Limb (tissue), 2 donors: Measurements from ENCODE around the gene CD46.

ENCODE experiments used
- DNase-seq, 2 donors: peaks; one replicate each; pipeline ENCODE4 v3.0.0-alpha.2; 2016; ENCODE audit errors: extremely low spot score in 2 of 2

CD46 gene

DNA sequence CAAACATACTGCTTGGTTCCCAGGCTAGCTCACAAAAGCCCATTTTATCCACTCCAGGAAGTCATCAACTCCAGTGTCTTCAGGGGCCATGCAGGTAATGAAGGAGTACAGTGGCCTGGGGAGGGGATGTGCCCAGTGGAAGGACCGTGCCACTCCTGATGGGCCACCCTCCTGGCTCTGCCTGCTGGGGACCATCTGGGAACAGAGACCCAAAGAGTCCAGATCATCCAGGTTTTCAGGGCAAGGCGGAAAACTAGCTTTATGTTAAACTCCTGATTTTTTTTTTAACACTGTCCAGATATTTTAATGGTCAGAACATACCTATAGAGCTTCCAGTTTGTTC, 75.6 kb downstream of the CD46 start:
- DNase-seq: no peak

DNA sequence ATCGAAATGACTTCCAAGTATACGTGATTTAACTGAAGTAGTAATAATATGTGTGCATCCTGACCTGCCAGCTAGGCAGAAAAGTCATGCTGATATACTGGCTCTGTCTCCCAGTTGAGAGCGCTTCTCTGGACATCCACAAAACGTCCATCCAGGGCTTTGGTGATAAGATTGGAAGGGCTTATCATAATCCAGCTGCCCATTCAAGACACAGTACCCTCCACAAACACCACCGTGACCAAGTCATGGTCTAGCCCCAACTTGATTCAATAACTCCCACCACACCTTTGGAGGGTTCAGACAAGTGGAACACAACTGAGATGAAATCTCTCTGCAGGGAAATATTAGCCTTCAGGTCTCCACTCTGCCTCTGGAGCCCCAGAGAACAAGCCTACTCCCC, 76.2 kb downstream of the CD46 start:
- DNase-seq: no peak

DNA sequence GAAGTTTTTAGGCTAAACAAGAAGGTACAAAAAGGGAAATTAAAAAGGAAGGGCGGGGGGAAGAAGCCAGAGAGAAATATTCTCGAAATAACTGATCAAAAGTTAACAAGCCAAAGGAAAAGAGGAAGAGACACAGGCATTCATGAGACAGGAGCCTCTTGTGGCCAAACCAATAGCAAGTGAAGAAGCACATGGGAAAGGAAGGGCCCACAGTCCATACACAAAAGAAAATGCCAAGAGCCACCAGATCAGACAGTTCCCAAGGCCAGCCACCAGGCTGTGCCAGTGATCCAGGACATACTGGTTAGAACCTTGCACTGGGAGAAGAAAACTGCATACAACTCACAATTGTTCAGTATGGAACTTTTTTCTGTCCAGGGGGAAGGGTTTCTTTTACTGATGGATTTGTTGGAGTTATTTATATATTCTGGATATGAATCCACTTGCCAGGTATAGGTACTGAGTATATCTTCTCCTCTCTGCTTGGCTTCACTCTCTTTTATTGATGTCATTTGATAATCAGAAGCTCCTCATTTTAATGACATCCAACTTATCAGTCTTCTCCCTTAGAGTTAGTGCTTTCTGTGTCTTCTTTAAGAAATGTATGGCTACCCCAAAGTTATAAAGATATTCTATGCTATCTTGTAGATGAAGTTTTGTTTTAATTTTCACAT, 76.8 kb downstream of the CD46 start:
- DNase-seq: peak in 1 of 2 donors; percentile 56

DNA sequence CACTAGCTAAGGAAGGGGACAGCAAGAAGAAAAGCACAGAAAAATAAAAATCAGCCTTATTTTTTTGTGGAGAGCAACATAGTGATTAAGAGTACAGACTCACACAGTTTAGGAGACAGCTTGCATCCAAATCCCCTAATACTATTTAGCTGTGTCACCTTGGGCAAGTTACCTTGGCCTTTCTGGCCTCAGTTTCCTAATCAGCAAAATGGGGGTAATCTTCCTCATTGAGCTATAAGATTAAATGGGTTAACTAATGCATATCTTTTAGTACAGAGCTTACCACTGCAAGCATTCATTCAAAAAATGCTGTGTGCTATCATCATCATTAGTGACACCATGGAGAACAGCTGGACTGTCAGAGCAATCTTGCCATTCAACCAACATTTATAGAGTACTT, 77.7 kb downstream of the CD46 start:
- no peak for DNase-seq

DNA sequence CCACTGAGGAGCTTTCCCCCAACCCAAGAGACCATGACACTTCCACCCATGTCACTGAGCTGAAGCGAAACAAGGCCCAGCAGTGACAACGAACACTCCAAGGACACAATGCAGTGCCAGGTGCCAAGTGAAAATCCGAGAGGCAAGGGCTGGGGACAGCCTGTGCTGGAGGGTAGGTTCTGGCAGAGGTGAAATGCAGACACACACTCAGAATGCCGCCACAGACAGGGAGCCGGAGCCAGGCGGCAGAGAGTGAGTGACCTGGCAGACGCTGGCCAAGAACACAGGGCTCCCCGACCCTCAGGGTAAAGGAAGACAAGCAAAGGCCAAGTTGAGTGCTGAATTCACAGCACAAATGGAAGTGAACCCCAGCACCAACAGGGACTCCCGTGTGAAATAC, 78.9 kb downstream of the CD46 start:
- no peak for DNase-seq

DNA sequence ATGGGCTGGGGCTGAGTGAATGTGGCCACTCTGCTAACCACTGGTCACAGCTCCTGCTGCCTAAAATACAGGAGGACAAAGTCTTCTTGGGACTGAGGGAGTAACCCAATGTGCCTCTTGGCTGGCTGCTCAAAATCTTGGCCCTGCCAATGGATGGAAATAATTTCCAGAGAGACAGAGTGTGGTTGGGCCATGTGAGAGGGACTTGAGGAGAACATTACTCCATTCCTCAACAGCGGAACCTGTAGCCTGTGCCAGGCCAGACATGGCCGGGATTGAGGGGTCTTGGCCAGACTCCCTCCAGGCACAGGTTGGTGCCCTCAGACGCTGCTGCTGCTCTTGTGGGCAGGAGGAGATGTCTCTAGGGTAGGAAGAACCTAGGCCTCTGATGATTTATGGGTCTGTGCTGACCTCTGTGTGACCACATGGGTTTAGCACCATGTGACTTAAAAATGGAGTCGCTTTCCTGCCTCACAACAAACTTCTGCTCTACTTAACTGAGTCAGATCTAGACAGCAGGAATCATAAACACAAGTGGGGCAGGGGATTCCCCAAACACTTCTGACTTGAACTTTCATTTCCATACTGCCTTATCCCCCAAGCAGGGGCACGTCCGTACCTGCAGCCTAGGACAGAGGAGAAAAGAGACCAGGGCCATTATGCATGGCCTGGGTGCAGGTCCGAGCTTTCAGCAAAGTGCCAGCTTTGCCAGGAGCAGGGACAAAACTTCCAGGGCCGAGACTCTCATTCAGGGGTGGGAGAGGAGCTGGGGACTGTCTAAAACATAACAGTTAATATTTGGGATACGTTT, 79.9 kb downstream of the CD46 start:
- DNase-seq: no peak

DNA sequence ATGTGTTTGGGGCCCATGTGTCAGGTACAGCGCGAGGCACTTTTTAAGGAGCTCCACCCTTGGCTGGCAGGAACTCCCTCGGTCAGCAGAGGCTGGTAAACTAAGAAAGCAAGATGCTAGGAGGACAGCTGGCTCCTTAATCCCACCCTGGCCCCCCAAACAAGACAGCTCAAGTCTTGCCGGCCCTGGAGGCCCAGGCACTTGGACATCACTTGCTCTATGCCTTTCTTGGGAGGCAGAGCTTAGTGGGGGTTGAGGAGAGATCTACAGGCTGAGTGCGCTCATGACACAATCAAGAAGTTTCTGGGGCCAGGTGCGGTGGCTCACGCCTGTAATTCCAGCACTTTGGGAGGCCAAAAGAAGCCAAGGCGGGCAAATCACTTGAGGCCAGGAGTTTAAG, 80.9 kb downstream of the CD46 start:
- no peak for DNase-seq

DNA sequence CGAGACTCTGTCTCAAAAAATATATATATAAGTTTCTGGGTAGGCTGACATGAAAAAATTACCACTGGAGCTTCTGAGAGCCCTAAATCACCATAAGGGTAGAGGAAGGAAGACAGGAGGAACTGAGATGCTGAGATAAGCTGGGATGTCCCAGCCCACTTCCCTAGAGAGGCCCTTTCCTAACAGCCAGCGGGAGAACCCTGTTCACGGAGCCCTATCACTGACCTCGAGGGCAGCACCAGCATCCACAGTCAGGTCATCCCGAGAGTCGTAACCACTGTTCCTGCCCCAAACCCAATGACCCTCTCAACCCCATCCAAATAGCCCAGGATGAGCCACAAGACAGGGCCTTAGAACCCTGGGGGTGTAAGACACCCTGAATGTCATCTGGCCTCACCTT, 81.5 kb downstream of the CD46 start:
- DNase-seq: no peak

DNA sequence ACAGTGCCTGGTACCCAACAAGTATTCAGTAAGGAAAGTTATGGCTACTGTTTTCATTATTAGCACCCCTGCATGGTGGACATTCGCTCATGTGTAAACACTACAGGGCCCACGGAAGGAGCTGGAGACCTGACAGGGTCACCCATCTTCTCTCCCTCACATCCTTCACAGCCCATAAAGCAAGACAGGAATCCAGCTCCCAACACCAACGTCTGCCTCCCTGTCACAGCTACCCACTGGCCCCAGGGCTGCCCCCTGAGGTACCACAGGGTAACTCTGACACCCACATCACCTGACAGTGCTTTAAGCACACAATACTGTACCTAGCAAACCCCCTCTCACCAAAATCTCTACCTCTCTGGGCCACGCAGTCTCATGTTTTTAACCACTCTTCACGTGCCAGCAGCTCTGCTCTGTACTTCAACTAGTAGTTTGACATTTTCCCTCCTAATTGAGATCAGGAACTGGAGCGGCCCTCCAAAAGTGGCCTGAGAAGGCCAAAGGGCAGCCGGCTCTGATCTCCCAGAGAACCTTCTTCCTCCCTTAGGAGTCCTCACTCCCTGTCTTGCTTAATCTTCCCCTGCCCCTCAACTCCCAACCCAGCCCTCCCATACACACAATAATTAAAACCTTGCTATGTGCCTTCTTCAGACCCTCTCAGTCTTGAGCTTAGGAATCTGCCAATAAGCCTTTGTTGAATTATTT, 82.3 kb downstream of the CD46 start:
- DNase-seq: no peak

DNA sequence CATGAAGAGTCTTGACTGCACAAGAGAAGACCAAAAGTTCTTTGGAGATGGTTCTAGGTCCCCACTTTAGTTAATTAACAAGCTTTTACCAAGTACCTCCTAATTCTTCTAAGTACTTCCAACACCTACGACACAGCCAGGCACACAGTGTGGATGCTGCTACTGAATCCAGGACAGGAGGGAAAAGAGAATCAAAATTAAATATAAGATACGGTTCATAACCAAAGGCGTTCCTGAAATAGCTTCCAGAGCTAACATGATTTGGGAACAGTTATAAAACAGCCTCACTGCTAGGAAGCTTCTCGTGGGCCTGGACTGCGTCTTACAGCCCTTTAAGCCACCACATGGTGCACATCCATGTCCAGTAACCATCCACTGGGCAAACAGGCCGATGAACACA, 84.1 kb downstream of the CD46 start:
- no peak for DNase-seq

DNA sequence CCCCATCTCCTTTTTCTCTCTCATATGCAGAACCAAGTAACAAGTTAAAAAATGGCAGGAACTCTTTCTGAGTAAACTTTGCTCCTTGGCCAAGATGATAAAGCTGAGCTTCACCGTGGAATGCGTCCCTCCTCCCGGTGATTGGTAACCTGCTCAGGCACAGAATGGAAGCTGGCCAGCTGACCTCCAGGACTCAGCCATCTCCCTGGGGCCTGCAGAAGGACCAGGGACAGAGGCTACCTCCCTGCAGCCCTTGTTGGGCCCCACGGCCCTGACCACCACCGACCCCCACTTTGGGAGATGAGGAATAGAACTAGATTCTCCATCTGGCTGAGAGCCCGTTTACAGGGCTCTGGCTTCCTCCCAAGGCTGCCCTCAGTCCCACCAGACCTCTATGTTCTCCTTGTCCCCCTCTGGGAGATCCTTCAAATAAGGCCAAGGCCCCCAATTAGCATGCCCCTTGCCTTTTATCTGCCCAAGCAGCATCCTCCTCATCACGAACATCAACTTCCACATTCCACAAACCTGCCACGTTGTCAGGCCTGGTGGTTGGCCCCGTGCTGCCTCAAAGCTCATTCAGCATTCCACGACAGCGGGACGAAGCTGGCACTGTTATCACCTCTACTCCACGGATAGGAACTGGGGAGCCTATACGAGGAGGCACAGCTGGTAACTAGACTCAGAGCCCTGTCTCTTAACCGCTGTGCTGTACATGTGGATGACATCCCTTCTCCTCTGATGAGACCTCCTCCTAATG, 84.9 kb downstream of the CD46 start:
- no peak for DNase-seq

DNA sequence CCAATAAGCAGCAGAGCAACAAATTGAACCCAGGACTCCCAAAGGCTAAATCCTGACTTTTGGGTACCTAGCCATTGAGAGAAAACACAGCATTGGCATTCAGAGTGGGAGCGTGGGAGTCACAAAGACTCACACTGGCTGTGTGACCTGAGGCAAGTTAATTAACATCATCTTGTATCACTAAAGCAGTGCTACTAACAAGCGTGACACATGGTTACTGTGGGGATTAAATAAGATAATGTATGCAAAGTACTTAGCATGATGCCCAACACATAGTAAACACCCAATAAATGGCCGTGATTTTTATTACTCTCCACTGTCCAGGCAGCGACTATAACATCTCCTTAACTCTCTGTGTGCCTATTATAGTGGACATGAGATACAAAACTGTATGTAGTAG, 85.8 kb downstream of the CD46 start:
- DNase-seq: no peak

DNA sequence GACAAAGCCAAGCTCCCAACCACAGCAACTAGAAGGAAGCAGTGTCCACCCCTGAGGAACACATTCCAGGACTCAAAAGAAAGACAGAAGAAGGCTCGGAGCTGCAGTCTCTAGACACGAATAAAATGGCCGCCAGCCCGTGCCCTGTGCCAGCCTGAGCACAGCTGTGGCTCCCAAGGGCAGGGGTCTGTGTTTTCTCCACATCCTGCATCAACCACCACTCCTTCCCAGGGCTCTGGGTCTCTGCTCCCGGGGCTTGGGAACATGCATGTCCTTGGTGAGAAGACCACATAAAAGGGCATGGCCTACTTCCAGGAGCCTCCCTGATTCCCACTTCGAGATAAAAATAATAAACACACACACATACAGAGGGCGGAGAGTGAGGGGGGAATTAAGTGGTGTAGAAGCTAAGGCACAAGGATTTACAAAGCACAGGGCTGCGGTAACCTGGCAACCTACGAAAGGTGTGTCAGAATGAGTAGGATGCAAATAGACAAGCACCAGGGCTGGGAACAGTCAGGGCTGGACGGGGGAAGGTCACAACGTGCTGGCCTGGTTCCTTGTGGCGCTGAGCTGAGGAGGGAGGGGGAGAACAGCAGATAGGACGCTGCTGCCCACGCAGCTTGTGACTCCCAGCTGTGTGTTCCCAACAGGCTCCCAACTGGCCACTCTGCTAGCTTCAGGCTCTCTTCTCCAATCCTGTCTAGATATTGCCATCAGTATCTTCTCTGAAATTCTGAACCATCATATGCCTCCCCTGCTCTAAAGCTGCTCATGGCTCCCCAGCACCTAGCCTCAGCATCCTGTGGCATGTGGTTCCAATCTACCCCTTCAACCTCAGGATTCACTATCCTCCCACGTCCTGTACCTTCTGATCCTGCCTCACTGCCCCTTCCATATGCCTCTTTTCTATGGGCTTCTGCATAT, 86.6 kb downstream of the CD46 start:
- no peak for DNase-seq

DNA sequence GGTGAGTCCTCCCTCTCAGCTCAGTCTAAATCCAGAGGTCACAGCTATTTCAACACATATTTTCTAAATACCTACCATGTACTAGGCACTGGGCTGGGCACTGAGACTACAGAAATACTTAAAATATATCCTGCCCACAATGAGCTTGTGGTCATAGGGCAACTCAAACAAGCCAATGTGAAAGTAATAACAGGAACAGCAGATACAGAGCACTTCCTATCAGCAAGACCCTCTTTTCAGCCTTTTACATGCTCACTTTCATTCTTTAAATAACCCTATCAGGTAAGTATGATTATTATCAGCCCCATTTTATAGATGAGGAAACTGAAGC, 87.2 kb downstream of the CD46 start:
- no peak for DNase-seq

DNA sequence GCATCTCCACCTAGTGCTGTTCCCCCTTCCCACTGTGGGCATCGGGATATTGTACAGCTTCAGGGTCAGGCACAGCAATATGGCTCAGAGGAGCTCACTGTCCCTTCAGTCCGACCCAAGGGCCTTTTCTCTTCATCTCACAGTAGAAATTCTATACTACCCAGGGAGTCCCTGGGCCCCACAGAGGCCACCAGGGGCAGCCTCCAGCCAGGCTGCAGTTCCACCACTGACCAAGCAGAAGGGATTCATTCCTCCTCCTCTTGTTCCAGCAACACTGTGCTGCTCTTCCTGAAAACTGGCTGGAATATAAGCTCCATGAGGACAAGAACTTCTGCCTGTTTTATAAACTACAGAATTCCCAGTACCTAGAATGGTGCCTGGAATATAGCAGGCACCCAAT, 88.5 kb downstream of the CD46 start:
- no peak for DNase-seq

DNA sequence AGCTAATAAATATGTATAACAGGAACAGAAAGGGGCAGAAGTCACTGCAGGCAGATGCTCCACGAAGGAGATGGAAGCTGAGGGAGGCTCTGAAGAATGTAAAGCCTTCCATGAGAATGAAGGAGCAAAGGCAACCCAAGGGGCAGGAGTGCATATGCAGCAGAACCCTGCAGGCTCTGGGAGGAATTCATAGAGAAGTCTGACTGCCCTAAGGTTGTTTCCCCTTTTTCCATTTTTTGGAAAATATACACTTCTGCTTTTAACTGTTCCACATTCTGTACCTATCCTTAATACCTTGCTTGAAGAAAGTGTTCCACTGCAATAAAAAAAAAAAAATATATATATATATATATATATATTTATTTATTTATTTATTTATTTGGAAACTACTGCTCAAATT, 89.4 kb downstream of the CD46 start:
- DNase-seq: no peak

DNA sequence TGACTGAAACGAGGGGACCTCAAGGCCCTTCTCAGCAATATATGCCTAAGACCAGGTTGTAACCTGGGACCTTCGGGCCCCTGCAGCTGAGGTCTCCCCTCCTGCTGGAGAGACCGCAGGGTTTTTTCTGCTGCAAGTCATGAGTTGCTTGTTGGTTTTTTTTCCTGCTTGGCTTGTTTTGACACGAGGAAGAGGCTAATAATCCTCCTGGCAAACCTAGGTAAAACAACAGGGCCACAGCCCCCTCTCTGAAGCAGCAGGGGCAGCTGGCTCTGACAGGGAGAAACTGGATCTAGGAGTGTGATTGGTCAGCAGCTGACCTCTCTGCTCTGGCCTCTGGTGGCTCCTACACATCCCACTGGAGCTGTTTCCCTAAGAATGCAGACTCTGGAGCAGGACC, 90.0 kb downstream of the CD46 start:
- no peak for DNase-seq

DNA sequence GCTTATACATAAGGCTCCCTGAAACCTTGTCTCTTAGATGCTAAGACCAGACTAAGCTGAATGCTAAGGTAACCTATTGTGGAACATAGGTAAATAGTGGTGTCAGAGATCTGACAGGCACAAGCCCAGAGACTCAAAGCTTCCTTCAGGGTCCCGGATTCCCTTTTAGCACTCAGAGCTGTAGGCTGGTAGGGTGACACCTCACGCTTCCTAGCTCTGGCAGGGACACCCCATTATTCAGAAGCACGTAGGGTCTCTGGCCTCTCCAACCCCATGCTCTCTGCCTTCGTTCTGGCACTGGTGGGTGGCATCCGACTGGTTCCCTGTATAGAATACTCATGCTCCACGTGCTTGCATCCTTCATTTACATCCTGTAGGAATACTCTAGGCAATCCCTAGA, 90.7 kb downstream of the CD46 start:
- DNase-seq: no peak

DNA sequence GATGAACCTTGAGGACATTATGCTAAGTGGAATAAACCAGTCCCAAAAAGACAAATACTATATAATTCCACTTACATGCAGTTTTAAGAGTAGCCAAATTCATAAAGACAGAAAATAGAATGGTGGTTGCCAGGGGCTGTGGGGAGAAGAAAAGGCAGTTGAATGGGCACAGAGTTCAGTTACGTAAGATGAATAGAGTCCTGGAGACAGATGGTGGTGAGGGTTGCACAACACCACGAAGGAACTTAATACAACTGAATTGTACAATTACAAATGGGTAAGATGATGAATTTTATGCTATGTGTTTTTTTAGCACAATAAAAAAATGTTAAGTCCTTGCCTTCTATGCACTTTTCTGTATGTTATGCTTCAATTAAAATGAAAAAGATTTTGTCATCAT, 92.5 kb downstream of the CD46 start:
- DNase-seq: no peak
